GM18505 (cell line): ENCODE measurements around the gene CHTOP.

Experiments used
- ATAC-seq: cut with Tn5 transposase; IDR thresholded peaks from one replicate; pipeline ENCODE4 v1.9.1; 2021; ENCODE audit not compliant: unreplicated experiment
- POLR2A ChIP-seq: IDR thresholded peaks from 4 replicates; pipeline ENCODE4 v1.6.1; 2011; ENCODE audit warnings: borderline replicate concordance; ENCODE audit not compliant: insufficient read depth, insufficient read length; ENCODE audit errors: extremely low read depth

CHTOP gene

GRCh38 chr1:153685544-153686340 lies 51.9 kb downstream of the CHTOP start:
- no peak for TF ChIP-seq POLR2A
- no peak for ATAC-seq

GRCh38 chr1:153687346-153688125 lies 53.7 kb downstream of the CHTOP start:
- no peak for TF ChIP-seq POLR2A
- no peak for ATAC-seq

GRCh38 chr1:153688276-153688675 lies 54.4 kb downstream of the CHTOP start:
- ATAC-seq = no peak
- no peak for TF ChIP-seq POLR2A

- ATAC-seq = no peak
- no peak for TF ChIP-seq POLR2A
Observed at GRCh38 chr1:153688736-153689328, 55.0 kb downstream of the CHTOP start.

- no peak for ATAC-seq
- no peak for TF ChIP-seq POLR2A
Observed at GRCh38 chr1:153693466-153693865, 59.6 kb downstream of the CHTOP start.
